Measurements from ENCODE around the gene ADGRV1.

ADGRV1 gene, protein sequence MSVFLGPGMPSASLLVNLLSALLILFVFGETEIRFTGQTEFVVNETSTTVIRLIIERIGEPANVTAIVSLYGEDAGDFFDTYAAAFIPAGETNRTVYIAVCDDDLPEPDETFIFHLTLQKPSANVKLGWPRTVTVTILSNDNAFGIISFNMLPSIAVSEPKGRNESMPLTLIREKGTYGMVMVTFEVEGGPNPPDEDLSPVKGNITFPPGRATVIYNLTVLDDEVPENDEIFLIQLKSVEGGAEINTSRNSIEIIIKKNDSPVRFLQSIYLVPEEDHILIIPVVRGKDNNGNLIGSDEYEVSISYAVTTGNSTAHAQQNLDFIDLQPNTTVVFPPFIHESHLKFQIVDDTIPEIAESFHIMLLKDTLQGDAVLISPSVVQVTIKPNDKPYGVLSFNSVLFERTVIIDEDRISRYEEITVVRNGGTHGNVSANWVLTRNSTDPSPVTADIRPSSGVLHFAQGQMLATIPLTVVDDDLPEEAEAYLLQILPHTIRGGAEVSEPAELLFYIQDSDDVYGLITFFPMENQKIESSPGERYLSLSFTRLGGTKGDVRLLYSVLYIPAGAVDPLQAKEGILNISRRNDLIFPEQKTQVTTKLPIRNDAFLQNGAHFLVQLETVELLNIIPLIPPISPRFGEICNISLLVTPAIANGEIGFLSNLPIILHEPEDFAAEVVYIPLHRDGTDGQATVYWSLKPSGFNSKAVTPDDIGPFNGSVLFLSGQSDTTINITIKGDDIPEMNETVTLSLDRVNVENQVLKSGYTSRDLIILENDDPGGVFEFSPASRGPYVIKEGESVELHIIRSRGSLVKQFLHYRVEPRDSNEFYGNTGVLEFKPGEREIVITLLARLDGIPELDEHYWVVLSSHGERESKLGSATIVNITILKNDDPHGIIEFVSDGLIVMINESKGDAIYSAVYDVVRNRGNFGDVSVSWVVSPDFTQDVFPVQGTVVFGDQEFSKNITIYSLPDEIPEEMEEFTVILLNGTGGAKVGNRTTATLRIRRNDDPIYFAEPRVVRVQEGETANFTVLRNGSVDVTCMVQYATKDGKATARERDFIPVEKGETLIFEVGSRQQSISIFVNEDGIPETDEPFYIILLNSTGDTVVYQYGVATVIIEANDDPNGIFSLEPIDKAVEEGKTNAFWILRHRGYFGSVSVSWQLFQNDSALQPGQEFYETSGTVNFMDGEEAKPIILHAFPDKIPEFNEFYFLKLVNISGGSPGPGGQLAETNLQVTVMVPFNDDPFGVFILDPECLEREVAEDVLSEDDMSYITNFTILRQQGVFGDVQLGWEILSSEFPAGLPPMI (N-terminal part only)

DNA sequence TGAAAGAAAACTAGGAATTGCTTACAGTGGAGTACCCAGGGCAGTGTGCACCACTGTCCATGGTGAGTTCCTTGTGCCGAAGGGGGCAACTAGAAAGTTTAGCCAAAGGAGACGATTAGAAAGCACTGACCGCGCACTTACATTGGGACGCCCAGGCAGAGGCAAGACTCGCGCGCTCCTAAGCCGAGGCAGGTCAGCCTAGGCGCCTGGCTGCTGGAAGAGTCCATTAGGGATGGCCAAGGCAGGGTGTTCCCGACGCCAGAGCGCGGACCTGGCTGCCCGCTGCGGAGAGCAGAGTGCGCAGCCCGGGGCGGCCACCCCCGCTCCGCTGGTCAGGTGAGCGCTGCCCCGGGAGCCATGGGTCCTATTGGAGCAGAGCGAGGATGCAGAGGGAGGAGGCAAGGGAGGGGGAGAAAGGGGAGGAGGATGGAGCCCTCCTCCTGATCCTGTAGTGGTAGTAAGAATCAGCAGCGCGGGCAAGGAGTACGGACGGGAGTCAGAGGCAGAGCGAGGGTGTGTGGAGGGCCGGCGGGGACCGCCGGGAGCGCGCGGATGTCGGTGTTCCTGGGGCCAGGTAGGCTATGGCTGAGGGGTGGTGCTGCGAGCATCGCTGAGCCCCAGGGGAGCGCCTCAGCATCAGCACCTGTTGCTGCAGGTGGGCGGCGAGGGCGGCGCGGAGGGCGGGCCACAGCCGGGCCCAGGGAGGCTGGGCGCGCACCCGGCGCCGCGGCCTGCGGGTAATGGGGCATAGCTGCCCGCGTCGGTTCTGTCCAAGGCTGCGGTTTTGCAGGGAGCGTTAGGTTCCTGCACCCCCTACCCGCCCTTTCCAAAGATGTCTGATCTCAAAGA is at the start of gene ADGRV1:
TSS of gene ADGRV1 (plus strand) at position 454 of the 849 bp plus-strand sequence. CDS start at position 553, 99 bp downstream.
- DNase-seq = no peak

DNA sequence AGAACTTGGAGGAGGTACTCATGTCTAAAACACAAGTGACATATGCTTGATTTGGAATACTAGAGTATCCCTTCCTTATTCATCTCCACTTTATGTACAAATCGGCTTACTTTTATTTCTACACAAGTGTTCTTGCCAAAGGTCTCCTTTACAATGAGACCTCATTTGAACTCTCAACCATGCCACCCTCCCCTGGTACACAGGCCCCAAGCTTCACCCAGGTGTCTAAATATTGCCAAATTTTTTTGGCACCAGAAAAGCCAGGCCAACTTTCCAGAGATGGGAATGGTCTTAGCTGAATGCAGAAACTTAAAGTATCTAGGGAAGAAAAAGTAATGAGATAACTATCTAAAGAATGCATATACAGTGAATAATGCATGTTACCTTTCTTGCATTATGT is 48.2 kb upstream of the ADGRV1 start:
- no peak for DNase-seq

DNA sequence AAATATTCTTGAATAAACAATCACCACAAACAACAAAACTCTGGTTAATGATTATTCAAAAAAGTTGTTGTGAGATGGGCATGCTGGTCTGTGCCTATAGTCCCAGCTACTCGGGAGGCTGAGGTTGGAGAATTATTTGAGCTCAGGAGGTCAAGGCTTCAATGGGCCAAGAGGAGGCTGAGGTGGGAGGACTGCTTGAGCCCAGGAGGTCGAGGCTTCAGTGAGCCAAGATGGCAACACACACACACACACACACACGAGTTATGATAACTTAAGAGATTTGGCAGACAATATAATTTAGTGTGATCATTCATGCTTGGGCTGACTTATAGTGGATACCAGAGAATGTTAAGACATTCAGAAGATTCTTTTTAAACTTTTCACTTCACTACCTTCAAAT is 44.1 kb upstream of the ADGRV1 start:
- no peak for DNase-seq

DNA sequence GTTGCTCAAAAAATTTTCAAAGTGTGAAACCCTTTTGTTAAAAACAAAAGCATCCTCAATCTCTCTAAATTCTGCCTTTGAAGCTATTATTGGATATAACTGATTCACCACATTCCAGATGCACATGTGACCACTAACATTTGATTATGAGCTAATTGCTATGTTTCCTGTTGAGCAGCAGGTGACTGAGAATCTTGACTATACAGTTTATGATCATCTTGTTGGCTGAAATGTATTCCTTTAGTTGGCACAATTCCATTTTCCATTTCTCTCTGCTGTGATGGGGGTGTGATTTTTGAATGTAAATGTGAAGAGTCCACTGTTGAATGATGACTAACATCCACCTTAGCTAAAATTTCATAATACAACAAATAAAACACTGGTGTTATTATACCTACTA is 39.9 kb upstream of the ADGRV1 start:
- no peak for DNase-seq

DNA sequence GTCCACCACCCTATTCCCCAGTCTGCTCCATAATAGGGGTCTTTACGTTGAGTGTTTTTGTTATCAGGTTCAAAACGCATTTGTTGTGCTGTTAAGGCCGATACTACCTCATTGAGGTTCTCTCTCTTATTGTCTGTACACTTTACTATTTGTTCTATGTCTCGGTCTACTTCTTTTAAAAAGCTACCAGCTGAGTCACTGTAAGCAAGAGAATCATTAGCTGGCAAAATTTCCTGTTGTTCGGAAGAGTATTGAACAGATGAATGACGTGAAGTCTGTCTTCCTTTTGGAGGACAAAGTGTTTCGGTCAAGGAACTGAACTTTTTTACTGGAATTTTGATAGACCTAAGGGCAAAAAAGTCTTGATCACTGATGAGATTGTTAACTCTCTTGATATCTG is 39.5 kb upstream of the ADGRV1 start:
- no peak for DNase-seq

DNA sequence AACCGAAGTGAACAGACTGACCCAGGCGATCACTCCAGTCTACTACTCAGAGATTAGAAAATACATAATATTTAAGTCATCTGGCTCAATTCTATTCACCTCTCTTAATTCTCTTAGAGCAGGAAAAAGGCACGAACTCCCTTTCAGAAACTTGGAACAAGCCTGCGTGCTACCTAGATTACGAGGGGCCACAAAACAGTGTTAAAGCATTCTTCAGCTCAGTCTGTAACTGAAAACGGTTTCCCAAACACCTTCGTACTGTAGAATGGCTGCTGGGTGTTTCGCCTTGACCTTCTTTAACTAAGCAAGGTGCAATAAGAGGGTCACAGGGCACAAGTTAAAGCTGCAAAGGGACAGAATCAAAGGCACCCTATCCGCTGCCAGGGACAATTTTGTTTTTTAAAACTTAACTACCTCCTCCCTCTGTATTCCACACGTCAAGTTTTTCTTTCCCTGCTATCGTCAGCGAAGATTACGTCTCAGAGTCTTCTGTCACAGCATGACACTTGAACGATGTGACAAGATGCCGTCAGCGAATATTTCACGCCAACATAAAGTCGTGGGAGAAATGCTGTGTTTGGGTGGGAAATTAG is 29.9 kb upstream of the ADGRV1 start:
- peak; percentile 45 for DNase-seq

DNA sequence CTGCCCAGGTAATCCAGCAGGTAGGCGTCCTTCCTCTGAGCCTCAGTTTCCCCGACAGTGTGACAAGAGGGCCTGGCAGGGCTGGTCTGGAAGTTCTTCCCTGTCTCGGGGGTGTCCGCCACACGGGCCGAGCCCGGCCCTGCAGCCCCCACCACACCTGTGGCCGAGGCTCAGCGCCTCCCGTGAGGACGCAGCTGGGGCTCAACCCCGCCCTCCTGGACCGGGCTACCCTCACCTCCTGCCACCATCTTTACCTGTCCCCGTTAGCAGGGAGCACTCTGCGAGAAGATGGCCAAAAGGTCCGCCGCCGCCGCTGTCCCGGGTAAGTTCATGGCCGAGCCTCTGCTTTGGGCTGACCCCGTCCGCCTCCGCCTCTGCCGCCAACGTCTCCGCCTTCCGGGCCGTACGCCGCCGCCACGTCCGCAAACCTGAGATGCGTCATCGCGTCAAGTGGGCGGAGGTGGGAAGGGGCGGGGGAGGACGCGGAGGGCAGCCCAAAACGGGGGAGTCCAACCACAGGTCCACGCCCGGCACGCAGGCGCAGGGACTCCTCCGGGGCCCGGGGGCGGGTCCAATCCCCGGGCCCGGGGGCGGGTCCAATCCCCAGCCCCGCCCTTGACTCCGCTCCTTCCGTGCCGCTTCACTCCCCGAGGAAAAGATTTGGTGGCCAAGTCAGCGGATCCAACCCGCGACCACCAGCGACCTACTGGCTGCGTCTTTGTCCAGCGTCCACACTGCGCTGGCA is 29.2 kb upstream of the ADGRV1 start, which contains the start of gene LYSMD3:
TSS of gene LYSMD3 (minus strand) at position 391 of the 745 bp plus-strand sequence. CDS start 4,295 bp downstream, outside the sequence.
- peak; percentile 96 for DNase-seq

DNA sequence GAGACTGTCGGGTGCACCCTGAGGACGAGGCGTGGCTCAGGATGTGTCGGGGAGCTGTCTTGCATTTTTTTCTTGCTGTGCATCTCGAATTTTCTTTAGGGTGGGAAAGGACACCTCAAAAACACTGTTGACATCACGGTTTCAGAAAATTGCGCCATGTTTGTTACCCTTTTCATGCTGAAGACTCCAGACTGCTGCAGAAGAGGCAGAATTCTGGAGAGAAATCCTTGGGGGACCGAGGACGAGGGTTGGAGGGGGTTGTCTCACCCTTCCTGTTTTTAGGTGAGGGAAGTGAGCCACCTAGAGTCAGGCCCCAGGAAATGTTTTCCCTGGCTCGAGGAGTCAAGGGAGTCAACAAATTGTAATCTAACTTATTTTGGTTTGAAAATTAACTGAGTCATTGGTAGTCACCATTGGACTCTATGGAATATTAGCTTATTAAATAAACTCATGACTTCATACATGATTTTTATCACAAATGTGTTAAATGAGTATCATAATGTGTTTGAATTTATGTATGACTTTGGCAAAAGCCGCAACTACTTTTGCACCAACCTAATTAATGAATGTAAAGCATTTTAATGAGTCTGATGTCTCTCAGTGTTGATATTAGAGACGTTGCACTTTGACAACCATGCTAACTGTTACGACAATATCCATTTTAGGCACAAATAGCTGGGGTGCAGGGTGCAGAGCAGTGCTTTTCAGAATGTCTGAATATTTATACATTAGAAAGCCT is 28.5 kb upstream of the ADGRV1 start:
- no peak for DNase-seq

DNA sequence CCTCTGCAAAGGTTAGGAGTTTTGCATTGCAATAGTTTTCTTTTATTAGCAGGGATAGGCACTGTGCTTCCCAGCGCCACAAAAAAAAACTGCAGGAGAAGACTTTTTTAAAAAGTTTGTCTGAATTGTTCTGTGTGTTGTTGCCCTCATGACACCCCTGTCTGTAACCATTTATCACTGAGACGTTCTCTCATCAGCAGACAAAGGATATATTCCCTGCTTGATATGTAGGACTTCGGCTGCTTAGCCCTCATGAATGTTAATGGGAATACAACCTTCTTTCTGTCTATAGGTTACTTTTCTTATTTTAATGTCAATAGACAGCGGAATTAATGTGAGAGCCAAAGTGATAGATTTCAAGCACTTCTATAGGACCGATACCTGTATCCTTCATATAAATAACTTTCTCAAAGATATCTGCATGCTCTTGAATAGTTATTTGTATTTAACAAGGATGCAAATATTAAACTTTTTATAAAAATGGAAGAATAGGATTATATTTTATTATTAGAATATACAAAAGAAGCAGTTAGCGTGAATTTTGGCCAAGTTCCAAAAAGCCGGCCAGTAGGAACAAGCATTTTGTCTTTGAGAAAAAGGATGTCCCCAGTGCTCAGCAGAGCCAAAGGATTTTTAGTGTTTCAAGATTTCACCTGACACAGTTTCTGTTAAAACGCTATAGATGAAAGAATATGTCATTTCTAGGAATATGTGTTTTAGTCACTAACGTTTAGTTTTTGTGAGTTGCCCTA is 27.7 kb upstream of the ADGRV1 start:
- DNase-seq = no peak

DNA sequence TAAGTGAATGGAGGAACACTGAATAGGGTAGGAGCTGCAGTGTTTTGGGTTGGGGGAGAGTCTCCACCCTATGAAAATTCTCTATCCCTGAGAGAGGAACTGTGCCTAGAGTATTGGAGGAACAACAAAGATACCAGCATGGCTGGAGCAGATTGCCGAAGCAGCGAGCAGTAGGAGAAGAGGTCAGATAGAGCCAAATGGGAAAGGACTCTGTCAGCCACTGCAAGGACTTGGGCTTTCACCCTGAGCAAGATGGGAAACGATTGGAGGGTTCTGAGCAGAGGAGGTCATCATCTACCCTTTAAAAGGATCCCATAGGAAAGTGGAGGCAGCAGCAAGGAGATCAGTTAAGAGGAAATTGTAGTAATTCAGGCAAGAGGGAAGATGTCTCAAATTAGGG is 24.8 kb upstream of the ADGRV1 start:
- no peak for DNase-seq

DNA sequence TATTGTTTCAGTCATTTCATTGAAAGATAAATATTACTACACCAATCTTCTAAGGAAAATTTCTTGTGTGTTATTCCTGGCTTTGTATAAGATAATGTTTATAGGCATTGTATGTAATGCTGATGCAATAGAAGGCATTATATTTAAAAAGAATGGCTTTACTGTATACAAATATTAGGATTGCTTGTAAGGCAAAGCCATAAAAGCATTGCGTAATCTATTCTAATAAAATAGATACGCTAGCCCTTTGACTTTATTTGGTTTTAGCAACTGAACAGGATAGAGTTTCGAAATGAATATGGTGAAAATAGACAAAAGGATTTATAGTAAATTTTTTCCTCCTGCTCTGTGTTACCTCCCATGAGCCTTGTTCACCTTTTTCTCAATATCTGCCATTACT is 23.7 kb upstream of the ADGRV1 start:
- DNase-seq = no peak

DNA sequence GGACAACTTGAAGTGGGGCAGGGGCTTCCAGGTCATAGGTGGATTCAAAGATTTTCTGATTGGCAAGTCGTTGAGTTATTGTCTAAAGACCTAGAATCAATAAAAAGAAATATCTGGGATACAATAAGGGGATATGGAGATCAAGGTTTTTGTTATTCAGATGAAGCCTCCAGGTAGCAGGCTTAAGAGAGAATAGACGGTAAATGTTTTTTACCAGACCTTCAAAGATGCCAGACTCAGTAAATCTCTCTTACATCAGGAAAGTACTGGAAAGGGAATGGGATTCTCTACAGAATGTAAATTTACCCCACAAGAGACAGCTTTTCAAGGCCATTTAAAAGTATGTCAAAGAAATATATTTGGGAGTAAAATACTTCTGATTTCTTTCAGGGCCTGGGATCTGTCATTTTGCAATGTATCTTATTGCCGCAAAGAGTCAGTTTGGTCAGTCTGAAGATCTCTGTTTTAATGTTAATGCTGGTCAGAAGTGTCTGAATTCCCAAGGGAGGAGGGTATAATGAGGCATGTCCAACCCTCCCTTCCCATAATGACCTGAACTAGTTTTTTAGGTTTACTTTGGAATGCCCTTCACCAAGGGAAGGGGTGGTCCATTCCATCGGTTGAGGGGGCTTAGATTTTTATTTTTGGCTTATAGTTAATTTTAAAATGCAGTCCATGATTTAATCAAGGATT is 15.6 kb upstream of the ADGRV1 start:
- DNase-seq = no peak

DNA sequence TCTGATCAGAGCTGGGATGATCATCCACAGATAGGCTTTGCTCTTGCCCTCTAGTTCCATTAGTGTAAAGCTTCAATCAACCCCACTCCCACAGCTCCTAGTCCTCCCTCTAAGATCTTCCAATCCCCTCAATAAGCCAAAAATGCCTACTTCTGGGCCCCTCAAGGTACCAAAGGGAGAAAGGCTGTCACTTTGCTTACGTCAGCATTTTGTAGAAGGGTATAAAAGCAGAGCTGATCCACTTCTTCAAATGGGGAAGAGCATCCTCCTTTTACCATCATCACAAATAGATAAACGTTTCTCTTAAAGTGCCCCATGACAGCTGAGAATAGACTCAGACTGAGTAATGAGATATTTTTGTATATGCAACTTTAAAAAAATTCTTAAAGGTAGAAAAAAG is 13.1 kb upstream of the ADGRV1 start:
- DNase-seq = no peak

DNA sequence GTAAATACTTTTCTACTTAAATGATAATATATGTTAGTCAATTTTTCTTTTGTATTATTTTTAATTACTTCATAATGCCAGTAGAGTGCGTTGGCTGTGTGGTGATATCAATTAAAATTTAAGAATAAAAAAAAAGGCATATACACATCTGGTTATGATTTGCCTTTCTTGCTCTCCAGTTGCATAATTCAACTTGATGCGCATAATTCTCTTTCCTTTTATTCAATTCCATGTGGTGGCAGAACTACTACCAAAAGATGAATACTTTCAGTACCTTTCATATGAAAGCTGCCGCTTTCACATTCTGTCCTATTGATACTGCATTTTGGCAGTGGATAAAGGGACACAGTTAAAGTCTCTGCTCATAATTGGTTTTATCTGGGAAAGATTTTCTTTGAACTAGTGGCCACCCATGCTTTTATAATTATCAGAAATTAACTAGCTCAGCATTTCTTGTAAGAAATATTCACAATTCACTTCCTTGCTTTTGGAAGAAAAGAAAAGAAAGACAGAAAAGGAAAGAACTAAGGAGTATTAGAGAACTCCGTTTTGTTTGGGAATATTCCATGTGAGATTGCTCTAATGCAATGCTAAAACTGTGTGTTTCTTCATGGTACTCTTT is 12.3 kb upstream of the ADGRV1 start:
- DNase-seq = no peak

DNA sequence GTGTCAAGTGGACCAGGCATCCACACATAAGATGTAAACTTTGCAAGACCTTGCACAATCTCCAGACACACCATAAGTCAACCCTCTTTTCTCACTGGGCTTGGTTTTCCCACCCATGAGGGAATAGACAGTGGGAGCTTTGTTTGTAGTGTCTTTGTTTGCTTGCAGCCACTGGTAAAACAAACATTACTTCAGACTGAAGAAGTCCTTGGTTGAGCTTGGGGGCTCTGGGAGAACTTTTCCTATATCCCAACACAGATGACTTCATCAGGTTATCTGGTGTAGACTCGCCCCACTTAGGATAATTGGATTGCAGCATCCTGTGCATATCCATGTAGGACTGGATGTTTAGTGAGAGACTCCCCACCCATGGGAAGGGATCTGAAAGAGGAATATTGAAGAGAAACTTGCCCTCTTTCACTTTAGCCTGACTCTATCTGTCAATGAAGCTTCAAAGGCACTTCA is 11.5 kb upstream of the ADGRV1 start:
- no peak for DNase-seq

DNA sequence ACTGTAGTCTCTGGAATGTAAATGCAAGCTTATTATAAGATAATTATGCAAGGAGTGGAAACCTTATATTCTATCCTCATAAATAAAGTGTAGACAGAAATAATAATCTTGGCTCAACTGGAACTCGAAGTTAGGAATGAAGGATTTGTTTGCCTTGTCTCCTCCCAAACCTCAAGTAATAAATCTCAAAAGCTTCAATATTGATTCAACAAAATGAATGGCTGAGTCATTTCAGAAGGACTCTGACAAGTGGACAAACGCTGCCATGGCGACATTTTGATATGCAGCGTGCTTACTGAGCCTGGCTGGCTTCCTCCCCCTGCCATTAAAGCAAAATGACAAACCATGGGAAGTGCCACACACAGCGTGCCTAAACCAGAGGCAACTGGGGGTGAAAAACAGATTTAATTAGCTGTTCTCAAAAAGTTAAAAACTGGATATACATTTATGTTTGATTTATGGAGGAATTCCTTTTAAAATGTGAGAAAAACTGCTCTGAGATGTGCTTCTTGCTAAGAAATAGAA is 10.5 kb upstream of the ADGRV1 start:
- DNase-seq = no peak

DNA sequence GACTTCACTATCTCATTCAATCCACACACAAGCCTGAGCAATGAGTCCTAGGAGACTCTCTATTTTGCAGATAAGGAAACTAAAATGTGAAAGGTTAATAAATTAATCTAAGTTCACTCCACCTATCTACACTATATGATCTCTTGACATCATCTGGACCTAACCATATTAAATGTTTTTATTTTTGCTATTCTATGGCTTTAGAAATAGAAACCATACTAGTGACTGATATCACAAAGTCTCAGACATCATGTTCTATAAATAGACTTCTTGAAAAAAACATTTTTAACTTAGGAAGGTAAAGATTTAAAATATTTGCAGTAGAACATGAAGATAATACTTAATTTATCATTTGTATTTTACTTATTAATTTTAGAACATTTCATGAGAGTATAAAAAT is 9.4 kb upstream of the ADGRV1 start:
- DNase-seq = no peak
